A549 treated with RU486 at 1 μM for 4 hours (cell line): ENCODE measurements around the gene NXNL1. TPM values are rescaled to one million over a fixed set of nuclear protein-coding genes. Genes with fewer than 3 reads are reported as not detected.

ENCODE experiments used
- total RNA-seq: library from RNA; stranded (reverse); fragments of 200-300 nt; extraction: Qiagen RNA extraction; gene quantifications from 5 replicates; pipeline ENCODE4 v1.2.3, GENCODE V29; 2022; ENCODE audit warnings: low read depth

NXNL1 gene
- total RNA-seq = not detected in 5 replicates

GRCh38 chr19:17460372-17461230 is at the start of gene NXNL1:
Gene NXNL1 (minus strand): TSS chr19:17460926. CDS start chr19:17460869, 57 bp downstream.

GRCh38 chr19:17470068-17470841 is 9.5 kb upstream of the NXNL1 start, which contains the start of gene SLC27A1:
Gene SLC27A1 (plus strand): TSS chr19:17470524. CDS start chr19:17470541, 17 bp downstream.

GRCh38 chr19:17448131-17448967 is 12.4 kb downstream of the NXNL1 start, which contains the start of gene TMEM221:
Gene TMEM221 (minus strand): TSS chr19:17448668. CDS start chr19:17448462, 206 bp downstream.

DNA sequence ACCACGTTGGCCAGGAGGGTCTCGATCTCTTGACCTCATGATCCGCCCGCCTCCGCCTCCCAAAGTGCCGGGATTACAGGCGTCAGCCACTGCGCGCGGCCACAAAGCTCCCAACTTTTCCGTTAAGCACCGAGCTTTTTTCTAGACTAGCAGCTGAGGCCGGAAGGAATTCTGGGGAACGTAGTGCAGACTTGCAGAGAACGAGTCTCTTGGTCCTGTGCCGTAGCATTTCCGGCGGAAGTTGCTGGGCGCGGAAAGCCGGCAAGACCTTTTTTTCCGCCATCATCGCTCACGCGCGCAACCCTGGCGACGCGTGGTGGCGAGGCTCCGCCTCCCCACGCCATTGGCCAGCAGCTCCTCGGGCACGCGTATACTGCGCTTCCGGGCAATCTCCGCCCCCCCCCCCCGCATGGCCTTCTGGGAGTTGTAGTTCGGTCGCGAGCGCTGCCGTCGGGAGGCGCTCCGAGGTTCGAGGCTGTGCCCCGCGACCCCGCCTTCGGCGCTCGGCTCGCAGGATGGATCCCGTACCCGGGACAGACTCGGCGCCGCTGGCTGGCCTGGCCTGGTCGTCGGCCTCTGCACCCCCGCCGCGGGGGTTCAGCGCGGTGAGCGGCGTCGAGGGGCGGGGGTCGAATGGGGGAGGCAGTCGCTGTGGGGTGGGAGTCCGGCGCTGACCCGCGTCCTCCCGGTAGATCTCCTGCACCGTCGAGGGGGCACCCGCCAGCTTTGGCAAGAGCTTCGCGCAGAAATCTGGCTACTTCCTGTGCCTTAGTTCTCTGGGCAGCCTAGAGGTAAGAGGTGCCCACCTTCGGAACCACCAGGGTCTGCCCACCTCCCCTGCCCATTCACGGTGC is 40.9 kb downstream of the NXNL1 start, which contains the start of gene MVB12A:
MVB12A (plus strand) TSS at position 427 of the 854 bp plus-strand sequence; CDS start at position 516, 89 bp downstream.

Other genes with a start within 250 kb of the NXNL1 start
- gene USE1, start 245.6 kb downstream of the NXNL1 start, total RNA-seq = 12.8 to 17.5 TPM (median 14.7 TPM) in 5 replicates
- gene OCEL1, start 234.7 kb downstream of the NXNL1 start, total RNA-seq = 9.5 to 16.1 TPM (median 11.8 TPM) in 5 replicates
- gene NR2F6, start 215.0 kb downstream of the NXNL1 start, total RNA-seq = 30.9 to 70.2 TPM (median 67.8 TPM) in 5 replicates
- gene USHBP1, start 196.2 kb downstream of the NXNL1 start, total RNA-seq = not detected in 5 replicates
- gene BABAM1, start 193.5 kb downstream of the NXNL1 start, total RNA-seq = 59.3 to 66.2 TPM (median 64.7 TPM) in 5 replicates
- 0.17 to 0.63 TPM (median 0.46 TPM) in 5 replicates for gene ANKLE1, start 179.0 kb downstream of the NXNL1 start, total RNA-seq
- 2.6 to 4.5 TPM (median 4.2 TPM) in 5 replicates for gene ABHD8, start 157.5 kb downstream of the NXNL1 start, total RNA-seq
- gene MRPL34, start 155.1 kb downstream of the NXNL1 start, total RNA-seq = 61.3 to 102 TPM (median 91.5 TPM) in 5 replicates
- 61.9 to 81.0 TPM (median 68.9 TPM) in 5 replicates for gene DDA1, start 151.4 kb downstream of the NXNL1 start, total RNA-seq
- gene ANO8, start 126.1 kb downstream of the NXNL1 start, total RNA-seq = 2.3 to 4.3 TPM (median 3.3 TPM) in 5 replicates
- gene GTPBP3, start 123.4 kb downstream of the NXNL1 start, total RNA-seq = 15.9 to 23.4 TPM (median 19.3 TPM) in 5 replicates
- gene PLVAP, start 83.6 kb downstream of the NXNL1 start, total RNA-seq = not detected in 5 replicates
- gene CCDC194, start 66.7 kb downstream of the NXNL1 start, total RNA-seq = not detected in 5 replicates
- gene BST2, start 55.3 kb downstream of the NXNL1 start, total RNA-seq = 0.13 to 0.15 TPM in 2 of 5 replicates, not detected in the others
- 26.9 to 42.8 TPM (median 38.0 TPM) in 5 replicates for gene MVB12A, start 40.9 kb downstream of the NXNL1 start, total RNA-seq
- gene TMEM221, start 12.3 kb downstream of the NXNL1 start, total RNA-seq = 0.47 to 0.94 TPM (median 0.85 TPM) in 5 replicates
- 2.1 to 3.5 TPM (median 2.7 TPM) in 5 replicates for gene SLC27A1, start 9.6 kb upstream of the NXNL1 start, total RNA-seq
- gene PGLS, start 50.7 kb upstream of the NXNL1 start, total RNA-seq = 47.5 to 79.9 TPM (median 67.0 TPM) in 5 replicates
- gene COLGALT1, start 94.7 kb upstream of the NXNL1 start, total RNA-seq = 57.5 to 79.4 TPM (median 71.9 TPM) in 5 replicates
- 1.00 to 2.2 TPM (median 1.5 TPM) in 5 replicates for gene UNC13A, start 227.4 kb upstream of the NXNL1 start, total RNA-seq